Hypothalamus (tissue), 51 donors: ENCODE measurements around the gene MDM4.

Experiments used
- DNase-seq, 51 donors: peaks; one replicate each; lab custom pipeline; 2025; lab: John Stamatoyannopoulos, UW

Gene MDM4, protein sequence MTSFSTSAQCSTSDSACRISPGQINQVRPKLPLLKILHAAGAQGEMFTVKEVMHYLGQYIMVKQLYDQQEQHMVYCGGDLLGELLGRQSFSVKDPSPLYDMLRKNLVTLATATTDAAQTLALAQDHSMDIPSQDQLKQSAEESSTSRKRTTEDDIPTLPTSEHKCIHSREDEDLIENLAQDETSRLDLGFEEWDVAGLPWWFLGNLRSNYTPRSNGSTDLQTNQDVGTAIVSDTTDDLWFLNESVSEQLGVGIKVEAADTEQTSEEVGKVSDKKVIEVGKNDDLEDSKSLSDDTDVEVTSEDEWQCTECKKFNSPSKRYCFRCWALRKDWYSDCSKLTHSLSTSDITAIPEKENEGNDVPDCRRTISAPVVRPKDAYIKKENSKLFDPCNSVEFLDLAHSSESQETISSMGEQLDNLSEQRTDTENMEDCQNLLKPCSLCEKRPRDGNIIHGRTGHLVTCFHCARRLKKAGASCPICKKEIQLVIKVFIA

DNA sequence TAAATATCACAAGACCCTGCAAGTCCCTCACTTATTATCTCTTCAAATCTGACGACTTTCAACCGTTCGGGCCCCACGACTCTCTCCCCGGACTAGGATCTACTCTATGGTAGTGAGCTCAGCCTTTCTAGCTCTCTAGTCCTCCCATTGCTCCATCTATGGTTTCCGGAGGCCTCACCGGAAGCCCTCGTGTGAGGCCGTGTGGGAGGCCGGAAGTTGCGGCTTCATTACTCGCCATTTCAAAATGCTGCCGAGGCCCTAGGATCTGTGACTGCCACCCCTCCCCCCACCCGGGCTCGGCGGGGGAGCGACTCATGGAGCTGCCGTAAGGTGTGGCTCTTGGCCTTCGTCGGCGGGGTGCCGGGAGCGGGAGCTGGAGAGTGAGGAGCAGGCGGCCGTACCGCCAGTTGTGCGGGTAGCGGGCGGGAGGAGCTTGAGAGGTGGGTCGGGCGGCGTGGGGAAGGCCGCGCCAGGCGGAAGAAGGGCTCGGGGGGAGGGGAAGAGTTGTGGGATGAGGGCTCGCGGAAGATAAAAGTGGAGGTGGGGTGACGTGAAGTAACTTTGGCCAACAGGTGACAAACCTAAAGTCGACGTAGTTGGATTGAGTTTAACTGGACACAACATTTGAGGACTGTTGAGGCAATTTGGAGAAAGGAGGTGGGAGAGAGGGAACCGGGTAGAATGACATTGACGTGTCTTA lies at the start of gene MDM4:
Gene MDM4 (plus strand): TSS at position 227 of the 700 bp plus-strand sequence. CDS start 9,113 bp downstream, outside the sequence.
- peak in 50 of 51 donors; percentile 53 to 95 (median 84) for DNase-seq

DNA sequence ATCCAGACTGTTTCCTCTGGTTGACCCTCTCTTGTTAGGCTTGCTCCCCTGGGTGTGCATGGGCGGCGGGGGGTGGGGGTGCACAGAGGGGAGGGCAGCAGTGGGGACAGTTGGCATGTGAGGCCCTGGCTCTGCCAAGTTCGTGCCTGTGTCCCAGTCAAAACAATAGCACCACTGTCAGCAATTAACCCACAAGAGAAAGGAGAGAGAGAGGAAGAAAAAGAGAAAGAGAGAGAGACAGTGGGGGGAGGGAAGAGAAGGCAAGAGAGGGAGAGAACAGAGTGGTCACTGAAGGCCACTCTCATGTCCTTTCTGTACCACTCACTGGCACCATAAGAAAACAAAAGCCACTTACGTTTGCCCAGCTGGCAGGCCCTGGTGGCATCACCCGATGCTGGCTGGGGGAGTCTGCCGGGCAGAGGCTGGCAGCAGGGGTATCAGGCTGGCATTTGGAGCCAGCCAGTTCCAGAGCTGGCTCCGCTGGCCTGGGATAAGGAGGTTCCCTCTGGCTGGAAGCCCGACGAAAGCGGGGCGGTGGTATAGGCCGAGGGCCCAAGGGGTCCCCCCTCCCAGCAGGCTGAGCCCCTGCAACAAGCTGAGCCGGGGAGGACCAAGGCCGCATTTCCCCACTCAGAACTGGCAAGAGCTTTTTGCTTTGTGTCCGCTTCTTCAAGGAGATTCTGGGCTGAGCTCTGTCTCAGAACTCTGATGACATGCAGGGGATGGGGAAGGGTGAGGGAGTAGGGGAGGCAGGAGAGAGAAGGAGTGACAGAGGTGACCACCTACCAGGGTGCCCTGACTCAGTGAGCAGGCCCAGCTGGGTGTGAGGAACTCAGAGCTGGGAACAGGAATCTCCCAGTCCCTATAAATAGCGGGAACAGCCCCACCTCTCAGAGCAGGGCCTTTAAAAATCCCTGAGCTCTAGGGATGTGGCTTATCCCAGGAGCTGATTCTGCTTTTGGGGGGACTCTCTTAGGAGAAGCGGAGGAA lies 49.5 kb upstream of the MDM4 start:
- DNase-seq: peak in 47 of 51 donors; percentile 29 to 94 (median 77)

DNA sequence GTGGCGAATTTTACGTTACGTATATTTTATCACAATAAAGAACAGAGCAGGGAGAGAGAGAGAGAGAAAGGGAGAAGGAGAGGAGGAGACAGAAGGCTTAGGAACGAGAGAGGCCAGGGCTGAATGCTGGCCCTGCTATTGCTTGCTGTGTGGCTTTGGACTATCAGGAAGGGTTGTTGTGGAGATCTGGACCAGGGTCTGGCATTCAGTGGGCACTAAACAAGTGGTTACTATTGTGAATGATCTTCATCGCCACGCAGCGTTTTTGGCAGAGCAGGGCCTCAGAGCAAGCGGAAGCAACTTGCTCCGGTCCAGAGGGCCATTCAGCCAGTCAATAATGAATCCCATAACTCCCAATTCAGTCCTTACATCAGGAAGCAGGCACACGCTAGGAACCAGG lies 48.0 kb upstream of the MDM4 start:
- DNase-seq: peak in 29 of 51 donors; percentile 15 to 82 (median 48)

DNA sequence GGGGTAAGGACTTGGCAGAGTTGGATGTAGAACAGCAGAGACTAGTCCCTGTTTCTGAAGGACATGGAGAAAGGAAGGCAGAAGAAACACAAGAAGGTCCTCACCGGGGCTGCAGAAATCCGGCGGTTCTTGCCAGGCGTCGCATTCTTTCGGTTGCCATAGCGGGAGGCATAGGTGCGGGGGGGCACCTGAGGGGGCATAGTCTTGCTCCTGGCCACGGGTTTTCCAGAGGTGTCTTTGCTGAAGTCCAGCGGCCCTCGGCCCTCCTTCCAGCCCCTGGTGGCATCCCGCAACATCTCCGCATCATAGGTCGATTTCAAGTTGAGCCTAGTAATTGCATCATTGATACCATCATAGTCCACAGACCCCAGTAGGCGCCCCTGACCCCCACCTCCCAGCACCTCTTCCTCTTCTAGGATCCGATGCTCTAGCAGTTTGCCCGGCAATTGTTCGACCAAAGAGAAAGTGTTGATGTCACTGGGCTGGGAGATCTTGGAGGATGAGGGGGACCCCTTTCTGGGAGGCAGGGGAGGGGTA lies 47.4 kb upstream of the MDM4 start:
- peak in 1 of 51 donors; percentile 41 for DNase-seq

DNA sequence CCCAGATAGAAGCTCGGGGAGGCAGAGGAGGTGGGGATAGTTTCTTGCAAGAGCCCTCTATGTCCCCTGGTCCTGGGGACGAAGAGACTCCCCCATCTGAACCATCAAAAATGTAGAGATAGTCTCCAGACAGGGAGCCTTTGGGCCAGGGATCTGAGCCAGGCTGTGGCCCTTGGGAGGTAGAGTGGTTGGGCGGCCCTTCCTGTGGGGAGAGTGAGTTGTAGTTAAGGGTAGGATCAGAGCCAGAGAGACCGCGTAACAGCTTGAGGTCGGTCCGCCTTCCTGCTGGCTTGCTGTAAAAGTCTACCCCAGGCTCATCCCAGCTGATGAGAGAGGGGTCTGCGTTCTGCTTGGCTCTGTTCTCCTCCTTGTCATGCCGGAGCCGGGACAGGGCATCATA lies 46.9 kb upstream of the MDM4 start:
- no peak for DNase-seq

DNA sequence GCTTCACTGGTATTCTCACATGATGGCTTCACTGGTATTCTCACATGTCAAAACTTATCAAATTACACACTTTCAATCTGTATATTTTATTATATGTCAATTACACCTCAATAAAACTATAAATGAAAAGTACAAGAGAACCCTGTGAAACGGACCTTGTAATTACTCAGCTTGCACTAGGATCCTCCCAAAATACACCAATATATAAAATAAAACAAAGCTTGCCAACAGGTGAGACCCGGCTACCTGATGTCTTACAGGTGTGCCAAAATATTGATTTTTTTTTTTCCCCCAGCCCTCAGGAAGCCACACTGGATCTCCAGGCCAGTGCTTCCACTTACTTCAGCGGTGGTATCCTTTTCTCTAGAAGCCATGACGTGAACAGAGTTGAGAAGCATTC lies 44.5 kb upstream of the MDM4 start:
- DNase-seq: no peak

DNA sequence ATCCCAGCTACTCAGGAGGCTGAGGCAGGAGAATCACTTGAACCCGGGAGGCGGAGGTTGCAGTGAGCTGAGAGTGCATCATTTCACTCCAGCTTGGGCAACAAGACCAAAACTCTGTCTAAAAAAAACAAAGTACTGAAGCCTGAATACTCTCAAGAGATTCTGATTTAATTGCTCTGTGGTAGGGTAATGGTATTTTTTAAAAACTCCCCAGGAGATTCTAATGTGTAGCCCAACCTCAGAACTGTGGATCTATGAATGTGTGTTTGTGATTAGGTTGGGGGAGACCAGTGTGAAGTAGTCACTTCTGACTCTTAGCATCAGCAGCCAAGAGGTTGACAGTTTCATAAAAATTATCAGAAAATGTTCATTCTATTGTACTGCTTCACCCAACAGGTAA lies 43.5 kb upstream of the MDM4 start:
- DNase-seq: no peak

DNA sequence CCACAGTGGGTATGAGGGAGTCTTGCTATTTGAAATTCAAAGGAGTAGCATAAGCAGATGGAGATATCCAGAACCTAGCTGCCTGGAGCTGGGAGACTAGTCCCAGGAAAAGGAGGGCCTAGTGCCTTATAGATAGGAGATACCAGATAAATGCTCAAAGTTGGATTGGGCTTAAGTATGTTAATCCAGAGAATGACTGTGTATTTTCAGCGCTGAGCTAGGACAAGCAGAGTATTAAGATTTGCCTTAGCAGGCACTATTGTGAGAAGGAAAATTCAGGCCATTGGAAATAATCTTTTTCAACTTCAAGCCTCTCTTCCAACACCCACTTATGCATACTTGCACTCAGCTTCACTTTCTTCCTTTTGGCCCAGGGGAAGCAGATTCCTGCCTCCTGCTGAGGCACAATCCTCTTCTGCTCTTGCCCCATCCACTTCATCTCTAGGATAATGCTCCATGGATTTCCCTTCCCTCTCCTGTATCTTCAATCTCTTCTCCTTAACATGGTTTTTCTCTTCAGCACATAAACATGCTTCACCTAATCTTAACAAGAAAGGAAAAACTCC lies 42.7 kb upstream of the MDM4 start:
- DNase-seq: no peak

DNA sequence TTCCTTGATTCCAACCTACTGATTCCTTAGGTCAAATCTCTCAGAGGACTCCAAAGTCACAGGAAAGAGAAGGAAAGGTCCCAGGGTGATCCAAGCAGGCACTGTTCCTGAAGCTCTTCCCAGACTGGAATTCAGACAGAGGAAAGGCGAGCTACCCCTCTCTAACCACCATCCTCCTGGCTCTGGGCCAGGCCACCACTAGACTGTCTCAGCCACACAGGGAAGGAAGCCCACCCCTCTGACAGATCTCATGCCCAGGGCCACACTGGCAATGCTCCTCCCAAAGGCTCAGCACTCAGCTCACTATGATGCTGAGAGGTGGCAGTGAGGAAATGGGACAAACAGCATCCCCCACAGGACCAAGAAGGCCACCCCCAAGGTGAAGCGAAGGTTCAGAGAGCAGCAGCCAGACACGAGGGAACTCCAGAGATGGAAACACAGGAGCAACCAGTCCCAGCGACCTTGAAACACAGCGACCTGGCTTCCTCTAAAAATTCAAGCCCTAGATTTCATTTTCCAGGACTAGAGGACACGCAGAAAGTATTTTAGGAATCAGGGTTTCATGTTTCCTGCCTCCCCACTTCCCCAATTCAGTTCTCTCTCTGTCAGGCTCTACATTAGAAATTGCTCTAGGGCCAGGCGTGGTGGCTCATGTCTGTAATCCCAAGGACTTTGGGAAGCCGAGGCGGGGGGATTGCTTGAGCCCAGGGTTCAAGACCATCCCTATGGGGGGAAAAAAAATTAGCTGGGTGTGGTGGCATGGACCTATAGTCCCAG lies 40.4 kb upstream of the MDM4 start:
- DNase-seq: peak in 1 of 51 donors; percentile 16

DNA sequence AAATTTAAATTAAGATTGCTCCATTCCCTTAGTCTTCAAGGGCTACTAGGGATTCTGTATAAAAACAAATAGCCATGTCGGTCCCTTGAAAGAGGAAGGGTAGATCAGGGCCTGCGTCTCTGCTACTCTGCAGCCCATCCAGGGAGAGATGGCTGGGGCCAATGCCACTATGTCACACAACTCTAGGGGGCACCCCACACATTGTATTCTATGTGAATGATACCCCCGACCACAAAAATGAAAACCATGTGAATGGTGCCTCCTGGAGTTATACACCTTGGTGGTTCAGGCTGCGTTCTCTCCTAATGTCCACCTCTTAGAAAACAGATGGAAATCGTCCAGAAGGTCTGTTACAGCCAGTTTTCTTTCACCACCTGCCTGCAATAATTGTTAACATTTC lies 39.6 kb upstream of the MDM4 start:
- no peak for DNase-seq

DNA sequence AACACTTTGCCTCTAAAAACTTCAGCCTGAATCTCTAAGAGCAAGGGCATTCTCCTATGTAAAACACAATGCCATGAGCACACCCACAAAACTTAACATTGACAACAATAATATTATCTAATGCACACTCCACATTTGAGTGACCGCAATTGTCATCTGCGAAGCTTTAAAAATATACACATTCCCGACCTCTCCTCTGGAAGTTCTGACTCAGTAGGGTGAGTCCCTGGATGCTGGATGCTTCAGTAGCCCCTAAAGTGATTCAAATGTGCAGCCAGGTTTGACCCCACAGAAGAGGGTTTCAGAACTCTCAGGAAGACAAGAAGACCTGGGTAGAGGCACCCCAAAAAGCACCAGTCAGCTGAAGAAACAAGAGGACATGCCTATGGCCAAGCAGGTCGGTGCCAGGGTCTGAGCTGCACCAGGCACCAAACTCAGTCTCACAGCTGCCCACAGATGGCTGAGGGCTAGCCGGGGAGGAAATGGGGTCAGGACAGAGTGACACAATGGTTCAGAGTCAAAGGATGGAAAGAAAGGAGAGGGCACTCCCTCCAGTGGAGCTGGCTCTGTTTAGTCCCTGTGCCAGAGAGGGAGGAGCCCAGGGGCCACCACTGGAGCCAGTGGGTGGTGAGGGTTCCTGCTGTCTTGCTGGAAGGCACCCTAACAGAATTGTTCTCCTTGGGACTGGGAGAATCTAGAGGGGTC lies 39.0 kb upstream of the MDM4 start:
- peak in 37 of 51 donors; percentile 20 to 88 (median 70) for DNase-seq

DNA sequence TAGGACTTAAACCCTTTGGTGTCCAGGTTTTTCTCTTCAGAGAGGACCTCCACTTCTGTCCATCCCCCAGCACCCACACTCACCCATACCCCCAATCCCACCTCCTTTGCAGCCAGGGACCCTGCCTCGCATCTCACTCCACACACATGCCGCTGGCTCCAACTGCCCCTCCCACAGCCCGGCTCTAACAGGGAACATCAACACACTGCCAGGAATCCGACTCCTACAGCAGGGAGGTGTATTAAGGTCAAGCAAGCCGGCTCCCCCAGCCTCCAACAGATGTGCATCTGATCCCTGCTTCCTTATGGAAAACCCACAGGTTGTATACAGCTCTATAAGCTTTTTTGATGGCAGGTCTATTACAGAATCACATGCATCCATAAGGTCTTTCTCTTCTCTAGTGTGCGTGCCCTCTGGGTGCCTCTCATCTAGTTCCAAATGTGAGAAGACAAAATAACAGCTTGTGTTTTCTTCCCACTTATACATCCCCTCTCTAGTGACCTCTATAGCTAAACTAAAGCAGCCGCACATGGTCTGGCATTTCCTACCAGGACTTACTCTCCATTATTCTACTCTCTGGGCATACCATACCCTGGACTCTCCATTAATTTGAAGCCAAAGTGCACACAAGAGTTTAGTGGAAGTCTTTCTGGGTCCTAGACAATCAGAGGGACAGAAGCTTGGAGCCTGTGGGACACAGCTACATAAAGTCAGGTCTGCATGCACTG lies 37.9 kb upstream of the MDM4 start:
- peak in 2 of 51 donors; percentile 32 to 64 for DNase-seq

DNA sequence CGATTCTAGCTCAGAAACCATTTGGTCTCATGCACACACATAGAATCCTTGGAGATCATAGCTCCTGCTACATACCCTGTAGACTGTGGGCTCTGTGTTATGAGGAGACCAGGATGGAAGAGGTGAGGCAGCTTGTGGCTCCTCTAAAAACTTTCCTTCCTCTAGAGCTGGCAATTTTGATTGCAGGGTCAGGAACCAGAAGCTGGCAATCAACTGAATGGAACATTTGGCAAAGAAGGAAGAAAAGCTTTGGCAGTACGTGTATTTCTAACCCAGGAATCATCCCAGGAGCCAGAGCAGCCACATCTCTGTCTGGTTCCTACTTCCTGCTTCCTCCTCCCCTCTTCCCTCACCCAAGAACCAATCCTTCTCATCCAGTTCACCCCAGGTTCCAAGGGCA lies 37.3 kb upstream of the MDM4 start:
- no peak for DNase-seq

DNA sequence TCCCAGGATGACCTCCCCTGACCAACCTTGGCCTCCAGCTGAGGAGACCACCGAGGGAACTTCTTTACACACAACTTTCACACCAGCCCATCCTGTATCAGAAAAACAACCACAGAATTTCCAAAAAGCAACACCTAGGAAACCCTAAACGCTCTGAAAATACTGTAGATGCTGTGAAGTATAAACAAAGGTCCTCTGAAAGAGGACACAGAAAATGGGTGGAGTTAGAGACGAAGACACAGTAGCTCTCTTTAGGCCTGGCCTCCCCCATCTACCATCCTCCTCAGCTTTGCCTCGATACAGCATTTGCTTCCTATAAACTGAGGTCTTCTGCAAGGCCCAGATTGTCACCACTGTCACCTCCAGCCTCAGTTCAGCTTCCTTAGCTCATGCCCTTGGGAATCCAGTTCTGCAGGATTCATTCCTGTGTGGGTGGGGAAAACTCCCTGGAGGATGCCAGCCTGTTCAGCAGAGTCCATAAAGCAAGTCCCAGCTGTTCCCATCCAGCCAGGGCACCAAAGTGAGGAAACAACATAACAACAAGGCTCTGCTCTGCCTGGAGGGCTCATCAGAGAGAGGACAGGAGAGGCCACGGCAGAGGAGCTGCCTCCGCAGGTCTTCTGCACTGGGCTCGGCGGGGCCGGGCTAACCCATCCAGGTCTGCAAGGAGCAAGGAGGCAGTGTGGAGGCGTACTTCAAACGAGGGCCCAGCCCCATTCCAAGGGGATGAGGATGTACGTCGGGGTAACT lies 36.6 kb upstream of the MDM4 start:
- DNase-seq: peak in 2 of 51 donors; percentile 18 to 21

DNA sequence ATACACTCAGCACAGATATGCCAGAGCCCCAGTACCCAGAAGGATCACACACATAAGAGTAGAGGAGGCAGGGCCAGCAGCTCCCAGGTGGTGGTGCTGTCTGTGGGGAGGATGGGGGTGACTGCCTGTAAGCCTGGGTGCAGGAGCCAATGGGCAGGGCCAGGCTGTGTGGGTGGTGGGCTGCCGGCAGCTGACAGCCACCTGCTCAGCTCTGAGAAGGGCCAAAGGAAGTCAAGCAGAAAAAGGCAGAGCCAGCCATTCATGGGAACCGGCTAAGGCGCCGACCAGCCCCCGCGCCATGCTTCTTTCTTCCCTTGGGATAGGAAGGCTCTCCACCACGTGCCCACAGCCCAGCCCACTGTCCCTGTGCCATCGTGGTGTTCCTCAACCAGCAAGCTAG lies 35.7 kb upstream of the MDM4 start:
- peak in 1 of 51 donors; percentile 27 for DNase-seq

DNA sequence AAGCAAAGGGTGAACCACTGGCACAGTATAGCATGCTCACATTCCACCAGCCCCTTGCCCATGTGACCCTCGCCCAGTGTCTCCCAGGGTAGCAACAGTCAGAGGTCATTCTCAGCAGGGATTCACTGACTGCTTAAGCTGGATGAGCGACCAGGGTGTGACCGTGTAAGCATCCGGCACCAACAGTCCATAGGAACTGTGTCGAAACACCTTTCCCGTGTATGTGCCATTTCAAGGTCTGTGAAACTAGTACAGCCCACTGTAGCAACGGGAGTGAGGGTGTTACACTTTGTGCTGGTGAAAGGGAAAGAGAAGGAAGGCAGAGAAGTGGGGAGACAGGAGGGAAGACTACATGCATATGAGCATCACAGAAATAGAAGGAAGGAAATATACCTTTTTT lies 32.4 kb upstream of the MDM4 start:
- no peak for DNase-seq
